PC-9 (cell line): Measurements from ENCODE around the gene ZNF280A.

Source experiments
- CTCF ChIP-seq: fragments of 200-600 bp; sonication (generic); conservative IDR thresholded peaks from 2 replicates; pipeline ENCODE4 v1.6.1; 2017; ENCODE audit warnings: mixed run types, antibody characterized with exemption, mild to moderate bottlenecking, moderate library complexity
- EZH2 ChIP-seq: fragments of 200-600 bp; sonication (generic); IDR thresholded peaks from 2 replicates; pipeline ENCODE4 v1.8.0; 2017; ENCODE audit warnings: antibody characterized with exemption, low read depth

GRCh38 chr22:22569218-22569617 lies 49.1 kb upstream of the ZNF280A start:
- no peak for TF ChIP-seq CTCF
- TF ChIP-seq EZH2 = no peak
